Testis (tissue), 3 donors: ENCODE measurements around the gene COMMD2. TPM values are rescaled to one million over a fixed set of nuclear protein-coding genes. Genes with fewer than 3 reads are reported as not detected.

Source experiments
- DNase-seq: peaks from one replicate; pipeline ENCODE4 v3.0.0-alpha.2; 2019
- H3K27ac ChIP-seq, 2 donors: fragments of 200-600 bp; sonication (generic); one replicate each; pipeline ENCODE4 v1.5.1; 2019
- H3K27me3 ChIP-seq: fragments of 200-600 bp; sonication (generic); one replicate; pipeline ENCODE4 v1.5.1; 2019
- H3K36me3 ChIP-seq: fragments of 200-600 bp; sonication (generic); one replicate; pipeline ENCODE4 v1.5.1; 2017; ENCODE audit warnings: low read depth; ENCODE audit errors: missing control alignments
- H3K4me1 ChIP-seq: fragments of 200-600 bp; sonication (generic); one replicate; pipeline ENCODE4 v1.5.1; 2019
- H3K4me3 ChIP-seq, 2 donors: fragments of 200-600 bp; sonication (generic); one replicate each; pipeline ENCODE4 v1.5.1; 2017 to 2019
- H3K9me3 ChIP-seq: fragments of 200-600 bp; sonication (generic); one replicate; pipeline ENCODE4 v1.5.1; 2017
- CTCF ChIP-seq, 3 experiments: fragments of 450-650 bp in 2 of 3; fragments of 200-600 bp in 1 of 3; sonication (generic) in 1 of 3; IDR thresholded peaks; one replicate each; pipeline ENCODE4 v1.5.1; 2016 to 2019; ENCODE audit warnings: antibody characterized with exemption in 3 of 3, mild to moderate bottlenecking in 2 of 3, moderate library complexity in 1 of 3
- POLR2A ChIP-seq: fragments of 450-650 bp; IDR thresholded peaks from one replicate; pipeline ENCODE4 v1.6.1; 2017; ENCODE audit warnings: antibody characterized with exemption, mild to moderate bottlenecking, moderate library complexity
- WGBS, 2 donors: methylation state at CpG; one replicate each; pipeline ENCODE4 v1.1.5; 2018; 5-methylcytosine and 5-hydroxymethylcytosine counted together
- intact Hi-C: fragments of 100-400 bp; cut with DNase I; formaldehyde crosslinking; loops from one replicate; pipeline ENCODE4 v1.15.1; 2023; ENCODE audit warnings: low total_unique reads
- polyA plus RNA-seq: library from polyadenylated mRNA; stranded (reverse); fragments of 350-450 nt; fragmentation: Illumina TruSeq; extraction: RNeasy Lipid Tissue Mini Kit (QIAGEN cat#74804); gene quantifications from one replicate; pipeline ENCODE4 v1.2.3, GENCODE V29; 2014; ENCODE audit warnings: low read depth, low replicate concordance; ENCODE audit not compliant: insufficient read depth
- total RNA-seq, 2 donors: library from RNA; depleted of rRNA; stranded (reverse); fragments of >200 nt; gene quantifications; one replicate each; pipeline ENCODE4 v1.2.3, GENCODE V29; 2016

The COMMD2 gene
- total and polyA plus RNA-seq, 3 donors from 2014 or later, result 19.9 to 27.7 (median 21.8) TPM

- H3K27ac ChIP-seq, result no peak overlapping the region
- TF ChIP-seq CTCF (IDR thresholded peaks at IDR 0.05), result no peak
- TF ChIP-seq POLR2A, result no peak
- H3K4me3 ChIP-seq, result no peak overlapping the region
- no peak for DNase-seq
- intact Hi-C loops, result no loop called here
- H3K36me3 ChIP-seq, result no peaks in the 10 kb centered on the region
- H3K4me1 ChIP-seq, result no peaks in the 10 kb centered on the region
- H3K9me3 ChIP-seq, result no peaks in the 10 kb centered on the region
- no peaks in the 10 kb centered on the region for H3K27me3 ChIP-seq
Measured at GRCh38 chr3:149744151-149744550, 8.1 kb downstream of the COMMD2 start.

GRCh38 chr3:149739396-149739795, 12.9 kb downstream of the COMMD2 start:
- H3K27ac ChIP-seq, result peak overlapping the region in 1 of 2 donors; percentile 6
- H3K4me3 ChIP-seq, result no peak overlapping the region
- 83 to 88% methylated on average over 2 of the region's 2 CpGs for WGBS, 2 donors
- no peak for DNase-seq
- no peaks in the 10 kb centered on the region for H3K9me3 ChIP-seq
- no peaks in the 10 kb centered on the region for H3K4me1 ChIP-seq
- intact Hi-C loops, result no loop called here
- no peaks in the 10 kb centered on the region for H3K36me3 ChIP-seq
- TF ChIP-seq POLR2A, result no peak
- no peak for TF ChIP-seq CTCF (IDR thresholded peaks at IDR 0.05)
- H3K27me3 ChIP-seq, result no peaks in the 10 kb centered on the region

- Histone ChIP-seq H3K4me1 (no peaks in the 10 kb centered on the region), H3K9me3 (no peaks in the 10 kb centered on the region), H3K36me3 (no peaks in the 10 kb centered on the region), H3K27ac (peak overlapping the region in 1 of 2 donors; percentile 6), H3K27me3 (no peaks in the 10 kb centered on the region), H3K4me3 (no peak overlapping the region)
- whole genome bisulfite sequencing, 2 donors, result 89 to 92% methylated on average over 2 of the region's 2 CpGs
- no peak for DNase-seq
- intact Hi-C loops, result no loop called here
- no peak for TF ChIP-seq CTCF (IDR thresholded peaks at IDR 0.05)
- TF ChIP-seq POLR2A, result no peak
Measured at GRCh38 chr3:149738876-149739275, 13.4 kb downstream of the COMMD2 start.

GRCh38 chr3:149736953-149737205, 15.4 kb downstream of the COMMD2 start:
- DNase-seq, result no peak
- no peak overlapping the region for H3K27ac ChIP-seq
- H3K4me3 ChIP-seq, result no peak overlapping the region
- intact Hi-C loops, result no loop called here
- H3K9me3 ChIP-seq, result no peaks in the 10 kb centered on the region
- TF ChIP-seq POLR2A (no peak), CTCF (IDR thresholded peaks at IDR 0.05) (no peak)
- no peaks in the 10 kb centered on the region for H3K36me3 ChIP-seq
- H3K27me3 ChIP-seq, result no peaks in the 10 kb centered on the region
- no peaks in the 10 kb centered on the region for H3K4me1 ChIP-seq

- H3K27me3 ChIP-seq, result no peaks in the 10 kb centered on the region
- TF ChIP-seq POLR2A (no peak), CTCF (IDR thresholded peaks at IDR 0.05) (no peak)
- DNase-seq, result no peak
- WGBS, 2 donors, result 51 to 55% methylated on average over 2 of the region's 2 CpGs
- no peak overlapping the region for H3K4me3 ChIP-seq
- no peaks in the 10 kb centered on the region for H3K36me3 ChIP-seq
- H3K4me1 ChIP-seq, result no peaks in the 10 kb centered on the region
- no peak overlapping the region for H3K27ac ChIP-seq
- intact Hi-C loops, result no loop called here
- H3K9me3 ChIP-seq, result no peaks in the 10 kb centered on the region
Measured at GRCh38 chr3:149736175-149736952, 15.9 kb downstream of the COMMD2 start.
